NCI-H510A (cell line): Measurements from ENCODE around the gene MMP17.
A peak's percentile ranks its signal among the peaks of the same experiment; 100 is the strongest.
"Not testable (repeated sequence)": the region's sequence is repeated elsewhere in the genome, so short reads cannot be mapped to it uniquely, and the experiment has no call there.

Experiments
- DNase-seq: peaks from one replicate; lab custom pipeline; 2025; lab: John Stamatoyannopoulos, UW

The MMP17 gene

DNA sequence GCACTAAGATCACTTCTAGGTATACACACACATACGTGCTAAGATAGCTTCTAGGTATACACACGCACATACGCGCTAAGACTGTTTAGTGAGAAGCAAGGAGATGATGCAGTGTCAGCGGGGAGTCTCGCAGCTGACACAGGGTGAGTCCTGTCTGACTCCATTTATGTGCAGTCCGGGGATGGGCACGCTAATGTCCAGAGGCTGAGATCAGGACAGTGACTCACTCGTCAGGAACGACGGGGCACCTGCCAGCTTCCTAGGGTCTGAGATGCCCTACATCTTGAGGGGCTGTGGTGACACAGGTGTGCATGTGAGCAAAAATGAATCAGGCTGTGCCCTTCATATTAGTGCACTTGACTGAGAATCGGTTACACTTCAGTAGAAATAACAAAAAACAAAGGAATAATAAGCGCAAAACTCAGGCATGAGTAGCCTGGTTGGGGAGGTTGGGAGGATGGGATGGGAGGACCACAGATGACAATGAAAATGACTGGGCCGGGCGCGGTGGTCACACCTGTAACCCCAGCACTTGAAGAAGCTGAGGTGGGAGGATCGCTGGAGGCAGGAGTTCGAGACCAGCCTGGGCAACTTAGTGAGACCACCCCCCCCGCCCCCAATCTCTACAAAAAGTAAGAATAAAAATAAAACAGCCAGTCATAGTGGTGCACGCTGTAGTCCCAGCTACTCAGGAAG, 37.1 kb downstream of the MMP17 start:
- no peak for DNase-seq

DNA sequence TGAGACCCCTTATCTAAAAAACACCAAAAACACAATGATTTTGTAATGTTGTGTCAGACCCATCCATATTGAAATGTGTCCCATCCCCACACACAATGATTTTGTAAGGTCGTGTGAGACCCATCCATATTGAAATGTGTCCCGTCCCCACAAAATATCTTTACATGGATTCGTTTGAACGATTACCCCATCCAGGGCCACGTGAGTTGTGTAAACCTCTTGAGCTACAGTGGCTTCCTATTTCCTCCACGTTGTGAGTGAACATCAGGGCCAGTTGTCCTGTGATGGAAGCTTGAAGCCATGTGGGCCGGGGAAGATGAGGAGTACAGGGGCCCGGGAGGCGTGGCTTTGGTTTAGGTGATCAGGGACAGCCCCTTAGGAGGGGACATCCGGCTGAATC, 39.3 kb downstream of the MMP17 start:
- DNase-seq = no peak

DNA sequence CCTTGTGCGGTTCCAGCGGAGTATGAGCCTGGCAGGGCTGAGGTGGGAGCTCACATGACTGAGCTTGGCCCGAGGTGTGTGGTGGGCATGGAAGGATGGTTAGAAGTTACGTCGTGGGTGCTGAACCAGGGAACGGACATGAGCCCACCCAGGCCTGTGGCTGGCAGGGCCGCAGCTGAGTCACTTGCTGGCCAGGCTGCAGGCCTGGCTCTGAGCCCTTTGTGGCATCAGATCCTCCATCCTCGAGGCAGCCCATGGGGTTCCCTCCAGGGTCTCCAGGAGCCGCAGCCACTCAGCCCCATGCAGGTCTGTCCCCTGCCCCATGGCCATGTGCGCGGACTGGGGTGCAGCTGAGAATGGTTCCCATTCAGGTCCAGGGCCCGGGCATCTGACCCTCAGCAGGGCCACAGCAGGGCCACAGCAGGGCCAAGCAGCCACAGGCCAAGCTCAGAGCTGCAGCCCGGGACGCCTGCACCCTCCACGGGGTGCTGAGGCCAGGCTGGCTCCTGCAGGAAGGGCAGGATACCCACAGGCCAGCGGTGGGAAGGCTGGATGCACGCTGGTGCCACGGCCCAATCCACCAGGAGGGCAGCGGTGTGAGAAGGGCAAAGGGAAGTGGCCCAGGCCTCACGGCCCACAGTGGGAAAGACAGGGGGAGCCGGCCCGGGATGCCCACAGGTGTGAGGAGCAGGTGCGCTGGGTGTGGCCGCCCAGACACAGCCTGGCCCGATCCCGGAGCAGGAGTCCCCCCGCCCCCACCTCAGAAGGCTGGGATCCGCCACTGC, 39.9 kb downstream of the MMP17 start:
- no peak for DNase-seq

DNA sequence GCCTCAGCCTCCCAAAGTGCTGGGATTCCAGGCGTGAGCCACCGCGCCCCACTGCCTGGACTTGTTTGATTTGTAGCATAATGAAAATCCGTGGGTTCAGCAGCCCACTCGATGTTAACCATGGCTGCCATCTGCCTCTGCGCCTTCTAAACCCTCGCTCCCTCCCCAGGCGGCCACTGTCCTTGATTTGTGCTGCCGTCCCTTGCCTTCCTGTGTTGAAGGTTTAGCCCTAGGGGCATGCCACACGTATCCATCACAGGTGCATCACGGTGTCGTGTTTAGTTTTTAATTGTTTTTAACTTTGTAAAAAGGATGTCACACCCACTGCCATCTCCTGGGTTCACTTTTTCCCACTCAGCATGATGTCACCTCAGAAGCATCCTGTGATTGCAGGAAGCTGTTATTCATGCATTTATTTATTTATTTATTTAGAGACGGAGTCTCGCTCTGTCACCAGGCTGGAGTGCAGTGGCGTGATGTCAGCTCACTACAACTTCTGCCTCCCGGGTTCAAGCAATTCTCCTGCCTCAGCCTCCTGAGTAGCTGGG, 41.8 kb downstream of the MMP17 start:
- DNase-seq = no peak

DNA sequence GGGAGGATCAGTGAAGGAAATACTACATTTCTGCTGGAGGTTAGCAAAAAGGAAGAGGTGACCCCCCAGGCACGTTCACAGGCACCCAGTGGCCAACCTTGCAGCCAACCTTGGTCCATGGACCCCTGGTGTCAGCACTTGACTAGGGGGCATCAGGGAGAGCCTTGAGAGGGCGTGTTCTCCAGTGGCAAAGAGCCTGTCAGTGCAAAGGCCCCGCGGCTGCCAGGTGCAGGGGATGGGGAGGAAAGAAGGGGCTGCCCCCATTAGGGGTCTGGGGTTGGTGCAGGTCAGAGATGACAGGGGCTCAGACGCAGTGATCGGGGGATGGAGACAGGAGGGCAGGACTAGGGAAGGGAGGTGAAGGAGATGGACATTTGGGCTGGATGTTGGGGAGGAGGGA, 43.5 kb downstream of the MMP17 start:
- DNase-seq = no peak

DNA sequence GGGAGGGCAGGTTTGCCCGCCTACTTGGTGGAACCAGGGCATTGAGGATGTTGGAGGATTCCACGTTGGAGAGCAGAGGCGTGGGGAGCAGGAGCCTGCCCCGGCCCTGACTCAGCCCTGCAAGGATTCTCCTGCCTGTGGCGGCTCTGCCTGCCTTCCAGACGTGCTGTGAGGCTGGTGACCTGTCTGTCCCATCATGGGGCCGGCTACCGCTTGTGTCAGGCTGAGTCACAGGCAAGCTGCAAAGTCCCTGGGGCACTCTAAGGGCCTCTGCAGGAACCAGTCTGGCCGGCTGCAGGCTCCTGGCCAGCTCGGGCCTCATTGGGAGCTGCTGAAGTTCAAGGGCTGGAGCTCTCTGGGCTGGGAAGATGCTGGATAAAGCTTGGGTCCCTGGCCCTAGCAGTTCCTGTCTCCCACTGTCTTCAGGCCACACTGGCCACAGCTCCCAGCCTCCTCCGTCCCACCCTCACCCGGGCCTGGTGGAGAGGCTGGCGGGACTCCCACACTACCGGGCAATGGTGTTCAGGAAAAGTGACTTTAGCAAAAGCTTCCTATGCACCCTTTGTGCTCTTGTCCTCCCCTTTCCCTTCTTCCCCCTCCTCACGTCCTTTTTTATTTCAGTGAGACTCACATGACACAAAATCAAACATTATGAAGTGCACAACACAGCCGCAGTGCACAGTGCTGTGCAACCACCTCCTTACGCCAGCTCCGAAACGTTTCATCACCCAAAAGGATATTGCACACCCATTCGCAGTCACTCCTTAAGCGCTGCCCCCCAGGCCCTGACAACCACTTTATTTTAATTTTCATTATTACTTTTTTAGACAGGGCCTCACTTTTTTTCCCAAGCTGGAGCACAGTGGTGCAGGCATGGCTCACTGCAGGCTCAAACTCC, 44.2 kb downstream of the MMP17 start:
- no peak for DNase-seq

DNA sequence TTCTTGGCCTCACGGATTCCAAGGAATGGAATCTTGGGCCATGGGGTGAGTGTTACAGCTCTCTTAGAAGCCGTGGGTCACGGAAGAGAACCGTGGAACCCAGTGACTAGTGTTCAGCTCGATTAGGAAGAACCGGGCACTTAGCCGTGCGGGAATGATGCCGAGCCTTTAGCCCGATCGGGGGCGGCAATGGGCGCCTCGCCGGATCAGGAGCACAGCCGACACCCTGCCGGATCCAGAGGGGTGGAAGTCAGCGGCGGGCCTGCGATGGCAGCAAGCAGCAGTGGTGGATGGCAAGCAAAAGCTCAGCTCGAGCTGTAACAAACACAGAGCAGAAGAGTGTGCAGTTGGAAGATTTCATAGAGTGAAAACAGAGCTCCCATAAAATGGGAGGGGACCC, 45.1 kb downstream of the MMP17 start:
- no peak for DNase-seq

DNA sequence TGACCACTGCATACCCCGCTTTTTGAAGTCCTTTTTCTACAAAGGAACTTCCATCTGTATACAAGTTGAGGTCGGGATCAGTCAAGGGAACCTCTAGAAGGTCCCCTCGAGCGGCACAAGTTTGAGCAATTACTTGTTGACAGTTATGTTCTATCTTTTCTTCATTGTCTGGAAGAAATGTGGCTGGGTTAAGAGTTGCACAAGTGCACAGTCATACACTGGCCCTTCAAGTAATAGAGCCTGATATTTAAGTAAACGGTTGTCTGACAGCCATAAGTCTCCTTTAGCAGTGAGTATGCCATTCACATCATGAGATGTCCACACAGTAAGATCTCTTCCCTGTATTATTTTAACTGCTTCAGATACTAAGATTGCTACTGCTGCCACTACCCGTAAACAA, 46.8 kb downstream of the MMP17 start:
- DNase-seq = not testable (repeated sequence)

DNA sequence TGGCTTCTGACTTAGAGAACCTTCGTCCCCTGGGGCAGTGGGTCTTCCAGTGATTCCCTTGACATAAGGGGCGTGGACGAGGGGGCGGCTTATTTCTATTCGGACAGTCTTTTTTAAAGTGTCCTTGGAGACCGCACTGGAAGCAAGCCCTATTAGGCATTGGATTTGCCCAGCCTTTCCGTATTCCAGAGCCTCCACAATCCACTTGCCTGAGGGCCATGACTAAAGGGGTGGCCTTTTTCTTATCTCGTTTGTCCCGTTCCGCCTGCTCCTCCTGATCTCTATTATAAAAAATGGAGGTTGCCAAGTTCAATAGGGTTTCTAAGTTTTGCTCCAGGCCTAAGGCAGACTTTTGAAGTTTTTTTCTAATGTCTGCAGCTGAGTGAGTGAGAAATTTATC, 49.0 kb downstream of the MMP17 start:
- DNase-seq = not testable (repeated sequence)

DNA sequence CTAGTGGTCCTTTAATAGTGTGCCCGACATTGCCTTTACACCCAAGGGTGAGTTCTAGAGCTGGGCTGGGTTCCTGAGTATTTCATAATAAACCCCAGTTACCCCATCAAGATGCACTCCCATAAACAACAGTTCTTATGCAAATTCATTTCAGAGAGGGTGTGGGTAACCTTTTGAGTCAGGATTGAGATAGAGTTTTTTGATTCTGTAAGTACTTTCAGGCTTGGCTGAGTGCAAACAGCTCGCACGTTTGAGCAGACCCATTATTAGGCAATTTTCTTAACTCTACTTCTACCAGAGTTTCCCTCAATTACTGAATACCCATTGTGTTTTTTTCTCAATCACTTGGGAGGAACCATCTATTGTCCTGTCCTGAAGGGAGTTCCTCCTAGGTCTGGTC, 50.2 kb downstream of the MMP17 start:
- DNase-seq = not testable (repeated sequence)

DNA sequence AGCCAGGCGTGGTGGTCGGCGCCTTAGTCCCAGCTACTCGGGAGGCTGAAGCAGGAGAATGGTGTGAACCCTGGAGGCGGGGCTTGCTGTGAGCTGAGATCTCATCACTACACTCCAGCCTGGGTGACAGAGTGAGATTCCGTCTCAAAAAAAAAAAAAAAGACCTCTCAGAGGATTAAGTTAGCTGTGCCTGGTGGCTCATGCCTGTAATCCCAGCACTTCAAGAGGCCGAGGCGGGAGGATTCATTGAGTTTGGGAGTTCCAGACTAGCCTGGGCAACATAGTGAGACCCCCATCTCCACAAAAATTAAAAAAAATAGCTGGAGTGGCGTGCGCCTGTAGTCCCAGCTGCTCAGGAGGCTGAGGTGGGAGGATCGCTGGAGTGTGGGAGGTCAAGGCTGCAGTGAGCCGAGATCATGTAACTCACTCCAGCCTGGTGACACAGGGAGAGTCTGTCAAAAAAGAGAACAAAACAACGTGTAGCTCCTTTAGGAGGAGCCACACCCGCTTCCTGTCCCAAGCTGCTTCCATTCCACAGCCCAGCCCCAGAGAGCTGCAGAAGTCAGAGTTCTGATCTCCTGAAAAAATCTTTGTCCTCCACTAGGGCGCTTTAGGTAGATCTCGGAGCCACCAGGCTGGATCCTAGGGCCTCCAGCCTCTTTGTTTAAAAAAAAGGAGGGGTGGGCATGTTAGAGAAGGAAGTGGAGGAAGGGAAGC, 54.8 kb downstream of the MMP17 start:
- DNase-seq = no peak

DNA sequence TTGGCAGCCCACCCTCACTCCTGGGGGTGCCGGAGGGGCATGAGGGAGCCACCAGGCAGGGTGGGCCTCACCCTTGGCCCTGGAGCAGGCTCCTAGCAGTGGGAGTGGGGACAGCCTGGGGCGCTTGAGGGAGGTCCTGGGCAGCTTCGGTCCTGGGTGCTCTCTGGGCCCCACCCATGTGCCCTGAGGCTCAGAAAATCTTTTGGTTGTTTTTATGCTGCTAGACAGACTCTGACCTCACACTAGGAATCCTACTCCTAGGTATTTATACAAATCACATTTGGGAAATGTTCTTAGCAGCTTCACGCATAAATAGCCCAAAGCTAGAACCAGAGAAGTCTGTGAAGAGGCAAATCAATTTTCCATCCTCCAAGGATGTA, 55.3 kb downstream of the MMP17 start:
- no peak for DNase-seq

DNA sequence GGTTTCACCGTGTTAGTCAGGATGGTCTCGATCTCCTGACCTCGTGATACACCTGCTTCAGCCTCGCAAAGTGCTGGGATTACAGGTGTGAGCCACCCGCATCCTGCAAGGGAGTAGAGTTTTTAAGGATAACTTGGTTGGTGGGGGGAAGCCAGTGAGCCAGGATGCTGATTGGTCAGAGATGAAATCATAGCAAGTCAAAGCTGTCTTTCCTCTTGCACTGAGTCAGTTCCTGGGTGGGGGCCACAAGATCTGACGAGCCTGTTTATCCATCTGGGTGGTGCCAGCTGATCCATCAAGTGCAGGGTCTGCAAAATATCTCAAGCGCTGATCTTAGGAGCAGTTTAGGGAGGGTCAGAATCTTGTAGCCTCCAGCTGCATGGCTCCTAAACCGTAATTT, 56.9 kb downstream of the MMP17 start:
- not testable (repeated sequence) for DNase-seq

DNA sequence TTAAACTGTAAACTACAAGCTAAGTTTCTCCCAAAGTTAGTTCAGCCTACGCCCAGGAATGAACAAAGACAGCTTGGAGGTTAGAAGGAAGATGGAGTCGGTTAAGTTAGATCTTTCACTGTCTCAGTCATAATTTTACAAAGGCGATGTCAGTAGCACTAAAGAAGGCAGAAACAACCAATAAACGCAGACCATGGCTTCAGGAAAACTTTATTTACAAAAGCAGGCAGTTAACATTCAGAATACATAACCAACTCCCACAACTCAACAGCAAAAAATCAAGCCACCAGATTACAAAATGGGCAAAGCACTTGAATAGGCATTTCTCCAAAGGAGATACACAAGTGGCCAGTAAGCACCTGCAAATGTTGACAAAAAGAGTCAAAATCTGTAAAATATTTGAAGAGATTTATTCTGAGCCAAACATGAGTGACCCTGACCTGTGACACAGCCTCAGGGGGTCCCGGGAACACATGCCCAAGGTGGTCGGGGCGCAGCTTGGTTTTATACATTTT, 57.4 kb downstream of the MMP17 start:
- DNase-seq = no peak

DNA sequence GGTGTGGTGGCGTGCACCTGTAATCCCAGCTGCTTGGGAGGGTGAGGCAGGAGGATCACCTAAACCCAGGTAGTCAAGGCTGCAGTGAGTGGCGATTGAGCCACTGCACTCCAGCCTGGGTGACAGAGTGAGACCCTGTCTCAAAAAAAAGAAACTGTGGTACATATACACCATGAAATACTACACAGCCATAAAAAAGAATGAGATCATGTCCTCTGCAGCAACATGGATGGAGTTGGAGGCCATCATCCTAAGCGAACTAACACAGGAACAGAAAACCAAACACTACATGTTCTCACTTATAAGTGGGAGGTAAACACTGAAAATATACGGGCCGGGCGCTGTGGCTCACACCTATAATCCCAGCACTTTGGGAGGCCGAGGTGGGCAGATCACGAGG, 63.5 kb downstream of the MMP17 start:
- not testable (repeated sequence) for DNase-seq

DNA sequence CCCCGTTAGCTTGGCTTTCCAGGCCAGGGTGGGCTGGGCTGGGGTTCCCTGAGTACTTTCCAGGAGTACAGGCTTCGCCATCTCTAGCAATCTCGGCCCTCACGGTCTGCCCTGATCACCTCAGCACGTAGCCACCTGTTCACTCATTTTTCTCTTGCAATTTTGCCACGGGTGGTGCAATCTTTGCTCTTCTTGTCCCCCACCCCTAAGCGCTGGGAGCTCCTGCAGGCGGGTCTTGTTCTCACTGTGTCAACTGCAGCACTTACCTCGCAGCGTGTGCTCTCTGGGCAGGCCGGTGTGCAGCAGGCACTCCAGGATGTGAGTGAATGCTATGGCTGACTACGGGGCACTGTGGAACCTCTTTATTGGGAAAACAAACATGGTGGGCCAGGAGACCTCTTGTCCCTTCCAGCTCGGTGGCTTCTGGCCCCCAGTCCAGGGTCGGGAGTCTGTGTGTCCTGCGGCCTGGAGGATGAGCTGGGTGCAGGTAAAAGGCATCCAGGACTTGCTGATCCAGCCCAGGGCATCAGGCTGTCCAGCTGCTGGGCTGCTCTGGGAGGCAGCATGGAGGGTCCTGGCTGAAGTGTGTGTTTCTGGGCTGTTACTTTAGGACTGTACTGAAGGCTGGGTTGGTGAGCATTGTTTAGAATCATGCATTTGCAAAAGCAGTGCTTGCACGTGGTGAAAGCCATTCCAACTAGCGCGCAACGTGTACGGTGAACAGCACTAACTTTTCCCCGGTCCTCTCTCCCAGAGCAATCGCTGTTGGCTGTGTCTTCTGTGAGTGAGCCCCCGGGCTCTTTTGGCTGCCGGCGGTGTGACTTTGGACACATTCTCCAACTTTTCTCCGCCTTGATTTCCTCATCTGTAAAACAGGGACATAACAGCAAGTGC, 64.8 kb downstream of the MMP17 start:
- no peak for DNase-seq

DNA sequence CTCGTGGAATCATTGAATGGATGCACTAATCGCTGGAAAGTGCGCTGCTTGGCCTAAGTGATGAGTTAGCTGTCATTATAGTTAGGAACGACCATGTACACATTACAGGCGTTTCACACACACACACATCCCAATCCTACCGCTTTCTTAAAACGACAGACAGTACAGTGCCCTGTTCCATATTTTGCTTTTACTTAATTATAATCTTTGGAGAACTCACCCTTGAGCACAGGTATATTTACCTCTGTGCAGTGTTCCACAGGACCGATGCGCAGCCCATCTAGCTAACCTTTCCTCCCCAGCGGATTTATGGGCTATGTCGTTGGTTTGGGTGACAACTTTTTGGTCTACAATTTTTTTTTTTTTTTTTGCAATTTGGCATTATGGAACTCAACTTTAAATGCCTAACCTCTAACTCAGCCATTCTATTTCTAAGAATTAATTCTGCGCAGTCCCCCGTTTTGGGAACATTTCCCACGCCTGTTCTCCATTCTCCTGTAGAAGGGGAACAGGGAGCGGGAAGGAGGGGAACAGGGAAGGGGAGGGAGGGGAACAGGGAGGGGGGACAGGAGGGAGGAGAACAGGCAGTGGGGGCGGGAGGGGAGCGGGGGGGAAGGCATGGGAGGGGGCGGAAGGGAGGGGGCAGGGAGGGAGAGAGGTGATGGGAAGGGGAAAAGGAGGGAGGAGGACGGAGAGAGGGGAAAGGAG, 65.6 kb downstream of the MMP17 start:
- DNase-seq = no peak

DNA sequence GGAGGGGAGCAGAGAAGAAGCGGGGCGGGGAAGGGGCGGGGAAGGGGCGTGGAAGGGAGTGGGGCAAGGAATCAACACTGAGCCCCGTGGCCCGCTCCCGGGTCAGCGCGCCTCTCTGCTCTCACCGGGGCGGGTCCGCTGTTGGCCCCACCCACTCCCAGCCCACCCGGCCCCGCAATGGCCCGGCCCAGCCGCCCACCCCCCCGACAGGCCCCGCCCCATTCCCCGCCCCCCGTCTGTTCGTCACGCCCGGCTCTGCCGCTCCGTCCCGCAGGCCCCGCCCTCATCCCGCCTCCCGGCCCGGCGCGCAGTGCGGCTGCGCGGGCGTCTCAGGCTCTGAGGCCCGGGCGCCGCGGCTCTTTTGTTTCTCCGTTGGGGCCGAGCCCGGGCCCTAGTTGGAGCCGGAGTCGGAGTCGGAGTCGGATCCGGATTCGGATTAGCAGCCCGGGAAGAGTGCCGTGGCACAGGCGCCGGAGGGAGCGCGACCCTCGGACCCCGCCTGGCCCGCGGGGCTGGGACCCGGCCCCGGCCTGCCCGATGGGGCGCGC, 66.2 kb downstream of the MMP17 start, which contains the start of gene ULK1:
Gene ULK1 (plus strand): TSS at position 310 of the 548 bp plus-strand sequence. CDS start 380 bp downstream, outside the sequence.
- DNase-seq = peak; percentile 89

DNA sequence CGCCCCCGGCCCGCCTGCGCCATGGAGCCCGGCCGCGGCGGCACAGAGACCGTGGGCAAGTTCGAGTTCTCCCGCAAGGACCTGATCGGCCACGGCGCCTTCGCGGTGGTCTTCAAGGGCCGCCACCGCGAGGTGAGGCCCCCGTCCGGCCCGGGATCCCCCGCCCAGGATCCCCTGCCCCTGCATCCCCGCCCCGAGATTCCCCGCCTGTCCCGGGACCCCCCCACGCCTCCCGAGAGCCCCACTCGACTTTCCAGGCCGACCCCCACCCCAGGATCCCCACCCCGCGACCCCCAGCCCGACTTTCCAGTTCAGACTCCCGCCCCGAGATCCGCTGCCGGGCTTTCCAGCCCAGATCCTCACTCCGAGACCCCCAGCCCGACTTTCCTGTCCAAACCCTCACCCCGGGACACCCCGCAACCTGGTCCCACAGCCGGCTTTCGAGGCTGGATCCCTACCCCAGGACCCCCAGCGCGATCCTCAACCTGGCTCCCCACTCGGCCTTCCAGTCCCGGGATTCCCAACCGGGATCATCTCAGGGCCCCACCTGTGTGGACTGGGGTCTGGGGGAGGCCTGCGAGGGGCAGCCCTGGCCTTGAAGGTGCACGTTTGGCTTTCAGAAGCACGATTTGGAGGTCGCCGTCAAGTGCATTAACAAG, 66.9 kb downstream of the MMP17 start:
- no peak for DNase-seq
